Measurements from ENCODE around the gene DDX17.

The DDX17 gene

GRCh38 chr22:38435965-38436364 is 70.1 kb downstream of the DDX17 start:
- no peak for ATAC-seq
- TF ChIP-seq ESRRG (CRISPR knock-in tag; IDR thresholded peaks at IDR 0.05) (no peak), TOX (CRISPR knock-in tag; IDR thresholded peaks at IDR 0.05; ENCODE audit: borderline replicate concordance) (no peak), BACH2 (CRISPR knock-in tag; IDR thresholded peaks at IDR 0.05; ENCODE audit: borderline replicate concordance) (no peak)

GRCh38 chr22:38435010-38435409 is 71.1 kb downstream of the DDX17 start:
- TF ChIP-seq ZNF8 (CRISPR knock-in tag; IDR thresholded peaks at IDR 0.05), result no peak
- TF ChIP-seq ZNF70 (CRISPR knock-in tag; IDR thresholded peaks at IDR 0.05), result no peak
- TF ChIP-seq ESRRG (CRISPR knock-in tag; IDR thresholded peaks at IDR 0.05), result no peak
- TF ChIP-seq OSR1 (CRISPR knock-in tag; IDR thresholded peaks at IDR 0.05), result no peak
- TF ChIP-seq ZC3H10 (CRISPR knock-in tag; IDR thresholded peaks at IDR 0.05), result no peak
- no peak for TF ChIP-seq CREB5 (CRISPR knock-in tag; IDR thresholded peaks at IDR 0.05; ENCODE audit: low read depth)
- TF ChIP-seq ARNTL (CRISPR knock-in tag; IDR thresholded peaks at IDR 0.05; ENCODE audit: borderline replicate concordance, low read depth), result no peak
- no peak for TF ChIP-seq CSRNP3 (CRISPR knock-in tag; IDR thresholded peaks at IDR 0.05)
- TF ChIP-seq TOX (CRISPR knock-in tag; IDR thresholded peaks at IDR 0.05; ENCODE audit: borderline replicate concordance), result no peak
- no peak for TF ChIP-seq POU6F1 (CRISPR knock-in tag; IDR thresholded peaks at IDR 0.05; ENCODE audit: borderline replicate concordance, low read depth)
- TF ChIP-seq TCF4 (CRISPR knock-in tag; IDR thresholded peaks at IDR 0.05; ENCODE audit: borderline replicate concordance), result no peak
- no peak for TF ChIP-seq PATZ1 (CRISPR knock-in tag; IDR thresholded peaks at IDR 0.05; ENCODE audit: borderline replicate concordance)
- no peak for TF ChIP-seq ZFP3 (CRISPR knock-in tag; IDR thresholded peaks at IDR 0.05)
- no peak for TF ChIP-seq ISL1 (CRISPR knock-in tag; IDR thresholded peaks at IDR 0.05)
- TF ChIP-seq ZNF565 (CRISPR knock-in tag; conservative IDR thresholded peaks at IDR 0.05; ENCODE audit: low read depth), result no peak
- TF ChIP-seq PPARA (CRISPR knock-in tag; IDR thresholded peaks at IDR 0.05; ENCODE audit: borderline replicate concordance), result no peak
- ATAC-seq, result no peak

- TF ChIP-seq TCF4 (CRISPR knock-in tag; IDR thresholded peaks at IDR 0.05; ENCODE audit: borderline replicate concordance), result no peak
- no peak for TF ChIP-seq ZFP30 (CRISPR knock-in tag; IDR thresholded peaks at IDR 0.05)
- TF ChIP-seq OSR1 (CRISPR knock-in tag; IDR thresholded peaks at IDR 0.05), result no peak
- no peak for TF ChIP-seq PATZ1 (CRISPR knock-in tag; IDR thresholded peaks at IDR 0.05; ENCODE audit: borderline replicate concordance)
- TF ChIP-seq ARNTL (CRISPR knock-in tag; IDR thresholded peaks at IDR 0.05; ENCODE audit: borderline replicate concordance, low read depth), result no peak
- TF ChIP-seq CSDC2 (CRISPR knock-in tag; IDR thresholded peaks at IDR 0.05), result no peak
- no peak for TF ChIP-seq GLIS3 (CRISPR knock-in tag; IDR thresholded peaks at IDR 0.05)
- ATAC-seq, result no peak
These were observed 72.2 kb downstream of the DDX17 start for GRCh38 chr22:38433871-38434270.

Data from SK-N-SH treated with all-trans-retinoic acid at 6 μM for 48 hours (cell line).